ENCODE measurements around the gene FAM20B. TPM values are rescaled to one million over a fixed set of nuclear protein-coding genes. Genes with fewer than 3 reads are reported as not detected.

Gene FAM20B
- total RNA-seq, 4 donors from 2014 or later, result 39.6 to 60.3 (median 51.6) TPM

DNA sequence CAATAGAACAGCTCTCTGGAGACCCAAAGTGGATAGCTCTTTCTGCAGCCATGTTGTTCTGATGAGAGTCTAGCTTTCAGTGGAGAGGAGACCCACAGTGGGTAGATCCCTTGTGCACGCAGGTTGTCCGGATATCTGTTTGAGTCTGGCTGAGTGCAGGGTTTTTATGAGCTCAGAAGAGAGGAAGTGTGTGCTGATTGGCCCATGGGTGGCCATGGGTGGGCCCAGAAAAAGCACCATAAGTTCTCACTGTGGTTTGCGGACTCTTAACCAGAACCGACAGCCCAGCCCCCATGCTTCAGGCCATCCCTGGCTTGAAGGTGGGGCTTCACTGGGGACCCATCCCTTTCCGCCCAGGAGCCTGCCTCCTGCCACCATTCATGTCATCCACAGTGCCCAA, 17.0 kb downstream of the FAM20B start:
- Histone ChIP-seq H3K4me1 (peaks cover 0 to 31% (median 5%) of the 10 kb centered on the region in 4 donors), H3K9me3 (no peaks in the 10 kb centered on the region), H3K27me3 (no peaks in the 10 kb centered on the region), H3K36me3 (peaks cover 0 to 24% (median 0%) of the 10 kb centered on the region in 3 donors), H3K4me3 (no peak overlapping the region), H3K27ac (no peak overlapping the region)
- no peak for DNase-seq (ENCODE audit: low spot score in 2 of 2)
- 97 to 100% methylated on average over 5 of the region's 5 CpGs for WGBS, 2 donors
- TF ChIP-seq CTCF (IDR thresholded peaks at IDR 0.05) (no peak), EP300 (IDR thresholded peaks at IDR 0.05) (no peak), POLR2A (IDR thresholded peaks at IDR 0.05) (no peak)

DNA sequence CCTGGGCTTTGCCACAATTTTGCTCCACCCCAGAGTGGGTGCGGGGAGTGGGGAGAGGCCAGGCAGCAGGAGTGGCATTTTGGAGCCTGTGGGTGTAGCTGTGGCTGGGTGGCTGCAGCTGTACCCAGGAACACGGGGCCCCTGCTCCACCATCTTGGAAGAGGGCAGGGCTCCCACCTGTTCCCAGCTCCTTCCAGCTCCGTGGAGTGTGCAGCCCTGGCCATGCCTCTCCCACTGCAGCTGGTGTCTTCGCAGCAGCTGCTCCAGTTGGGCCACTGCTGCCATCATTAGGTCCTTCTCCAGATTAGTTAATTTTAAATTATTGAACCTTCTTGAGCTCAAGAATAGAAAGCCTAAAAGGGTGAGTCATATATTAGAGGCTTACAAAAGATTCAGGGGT, 17.6 kb downstream of the FAM20B start:
- WGBS, 2 donors, result 92 to 97% methylated on average over 4 of the region's 4 CpGs
- TF ChIP-seq POLR2A (IDR thresholded peaks at IDR 0.05), result no peak

DNA sequence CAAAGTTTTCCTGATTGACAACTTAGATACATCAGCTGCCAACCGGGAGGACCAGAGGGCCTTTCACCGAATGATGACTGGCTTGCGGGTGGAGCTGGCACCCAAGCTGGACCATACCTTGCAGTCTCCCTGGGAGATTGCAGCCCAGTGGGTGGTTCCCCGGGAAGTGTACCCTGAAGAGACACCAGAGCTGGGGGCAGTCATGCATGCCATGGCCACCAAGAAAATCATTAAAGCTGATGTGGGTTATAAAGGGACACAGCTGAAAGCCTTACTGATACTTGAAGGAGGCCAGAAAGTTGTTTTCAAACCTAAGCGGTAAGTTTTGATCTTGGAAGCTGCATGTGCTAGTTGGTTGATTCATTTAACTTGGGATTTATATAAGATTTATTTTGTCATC, 18.2 kb downstream of the FAM20B start:
- Histone ChIP-seq H3K4me1 (peaks cover 0 to 27% (median 2%) of the 10 kb centered on the region in 4 donors), H3K27ac (no peak overlapping the region), H3K27me3 (no peaks in the 10 kb centered on the region), H3K4me3 (no peak overlapping the region), H3K36me3 (peaks cover 0 to 24% (median 0%) of the 10 kb centered on the region in 3 donors), H3K9me3 (no peaks in the 10 kb centered on the region)
- 97 to 99% methylated on average over 5 of the region's 5 CpGs for WGBS, 2 donors
- DNase-seq (ENCODE audit: low spot score in 2 of 2), result no peak
- no peak for TF ChIP-seq POLR2A (IDR thresholded peaks at IDR 0.05)
- no peak for TF ChIP-seq EP300 (IDR thresholded peaks at IDR 0.05)
- no peak for TF ChIP-seq CTCF (IDR thresholded peaks at IDR 0.05)

More for the DNA sequence above, 17.6 kb downstream of the FAM20B start:
- no peaks in the 10 kb centered on the region for H3K27me3 ChIP-seq
- H3K9me3 ChIP-seq, result no peaks in the 10 kb centered on the region
- H3K27ac ChIP-seq, result no peak overlapping the region
- no peak overlapping the region for H3K4me3 ChIP-seq
- H3K4me1 ChIP-seq, result peaks cover 0 to 28% (median 5%) of the 10 kb centered on the region in 4 donors
- H3K36me3 ChIP-seq, result peaks cover 0 to 24% (median 0%) of the 10 kb centered on the region in 3 donors
- DNase-seq (ENCODE audit: low spot score in 2 of 2), result no peak

- WGBS, 2 donors, result 87 to 88% methylated on average over 14 of the region's 14 CpGs
- no peaks in the 10 kb centered on the region for H3K9me3 ChIP-seq
These were observed 21.3 kb downstream of the FAM20B start for GRCh38 chr1:179046808-179047635.

DNA sequence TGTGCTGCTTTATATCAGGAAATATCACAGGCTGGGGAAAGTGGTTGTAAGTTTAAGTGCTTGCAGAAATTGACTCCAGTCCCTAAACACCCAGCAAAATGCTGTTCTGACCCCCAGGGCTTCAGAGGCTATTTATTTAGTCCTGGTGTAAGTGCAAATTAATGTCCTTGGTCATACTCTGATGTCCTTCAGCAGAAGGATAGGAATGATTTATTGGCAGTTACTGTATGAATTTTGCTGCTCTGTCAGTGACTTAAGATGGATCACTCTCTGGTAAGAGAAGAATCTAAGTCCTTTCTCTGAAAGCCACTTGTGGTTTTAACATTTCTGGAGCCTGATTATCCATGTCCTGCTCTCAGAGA, 21.9 kb downstream of the FAM20B start:
- no peaks in the 10 kb centered on the region for H3K9me3 ChIP-seq
- TF ChIP-seq POLR2A (IDR thresholded peaks at IDR 0.05), result no peak
- no peak for TF ChIP-seq CTCF (IDR thresholded peaks at IDR 0.05)
- no peak for TF ChIP-seq EP300 (IDR thresholded peaks at IDR 0.05)
- H3K4me3 ChIP-seq, result no peak overlapping the region
- no peaks in the 10 kb centered on the region for H3K27me3 ChIP-seq
- H3K27ac ChIP-seq, result no peak overlapping the region
- peaks cover 0 to 17% (median 0%) of the 10 kb centered on the region in 4 donors for H3K4me1 ChIP-seq
- H3K36me3 ChIP-seq, result peaks cover 0 to 34% (median 0%) of the 10 kb centered on the region in 3 donors
- DNase-seq (ENCODE audit: low spot score in 2 of 2), result no peak

More at GRCh38 chr1:179046808-179047635, 21.3 kb downstream of the FAM20B start:
- DNase-seq (ENCODE audit: low spot score in 2 of 2), result no peak
- TF ChIP-seq CTCF (IDR thresholded peaks at IDR 0.05) (no peak), EP300 (IDR thresholded peaks at IDR 0.05) (no peak), POLR2A (IDR thresholded peaks at IDR 0.05) (no peak)
- Histone ChIP-seq H3K4me1 (peaks cover 0 to 17% (median 0%) of the 10 kb centered on the region in 4 donors), H3K4me3 (no peak overlapping the region), H3K27ac (no peak overlapping the region), H3K36me3 (peaks cover 0 to 36% (median 0%) of the 10 kb centered on the region in 3 donors), H3K27me3 (no peaks in the 10 kb centered on the region)
